Activated CD4-positive, alpha-beta T cell treated with anti-CD3 and anti-CD28 coated beads, Interleukin-2, amount 10 ng/mL, durations not matched to agents 24 days and 14 days (primary cell): ENCODE data around the gene SPRING1. TPM values are rescaled to one million over a fixed set of nuclear protein-coding genes. Genes with fewer than 3 reads are reported as not detected.
"Not testable (repeated sequence)": the region's sequence is repeated elsewhere in the genome, so short reads cannot be mapped to it uniquely, and the experiment has no call there.

Experiments
- DNase-seq: peaks from one replicate; pipeline ENCODE4 v3.0.0; 2022
- H3K27ac Mint-ChIP-seq: one replicate; pipeline ENCODE4 v1.8.0; 2022; ENCODE audit warnings: mild to moderate bottlenecking, mixed read lengths
- H3K27me3 Mint-ChIP-seq: one replicate; pipeline ENCODE4 v1.8.0; 2022; ENCODE audit warnings: mixed read lengths
- H3K36me3 Mint-ChIP-seq: one replicate; pipeline ENCODE4 v1.8.0; 2022; ENCODE audit warnings: low read depth, mild to moderate bottlenecking, mixed read lengths
- H3K4me1 Mint-ChIP-seq: one replicate; pipeline ENCODE4 v1.8.0; 2021; ENCODE audit warnings: mixed read lengths
- H3K4me3 Mint-ChIP-seq: one replicate; pipeline ENCODE4 v1.8.0; 2022; ENCODE audit warnings: mild to moderate bottlenecking, moderate library complexity, mixed read lengths
- H3K9me3 Mint-ChIP-seq: one replicate; pipeline ENCODE4 v1.8.0; 2021; ENCODE audit warnings: mixed read lengths
- intact Hi-C: fragments of 100-400 bp; cut with micrococcal nuclease; formaldehyde crosslinking; loops from one replicate; pipeline ENCODE4 v1.15.1; 2023
- total RNA-seq: library from RNA; stranded (reverse); gene quantifications from 2 replicates; pipeline ENCODE4 v1.2.3, GENCODE V29; 2022

Gene SPRING1
- total RNA-seq, 1 donor from 2014 or later = 28.6 TPM

DNA sequence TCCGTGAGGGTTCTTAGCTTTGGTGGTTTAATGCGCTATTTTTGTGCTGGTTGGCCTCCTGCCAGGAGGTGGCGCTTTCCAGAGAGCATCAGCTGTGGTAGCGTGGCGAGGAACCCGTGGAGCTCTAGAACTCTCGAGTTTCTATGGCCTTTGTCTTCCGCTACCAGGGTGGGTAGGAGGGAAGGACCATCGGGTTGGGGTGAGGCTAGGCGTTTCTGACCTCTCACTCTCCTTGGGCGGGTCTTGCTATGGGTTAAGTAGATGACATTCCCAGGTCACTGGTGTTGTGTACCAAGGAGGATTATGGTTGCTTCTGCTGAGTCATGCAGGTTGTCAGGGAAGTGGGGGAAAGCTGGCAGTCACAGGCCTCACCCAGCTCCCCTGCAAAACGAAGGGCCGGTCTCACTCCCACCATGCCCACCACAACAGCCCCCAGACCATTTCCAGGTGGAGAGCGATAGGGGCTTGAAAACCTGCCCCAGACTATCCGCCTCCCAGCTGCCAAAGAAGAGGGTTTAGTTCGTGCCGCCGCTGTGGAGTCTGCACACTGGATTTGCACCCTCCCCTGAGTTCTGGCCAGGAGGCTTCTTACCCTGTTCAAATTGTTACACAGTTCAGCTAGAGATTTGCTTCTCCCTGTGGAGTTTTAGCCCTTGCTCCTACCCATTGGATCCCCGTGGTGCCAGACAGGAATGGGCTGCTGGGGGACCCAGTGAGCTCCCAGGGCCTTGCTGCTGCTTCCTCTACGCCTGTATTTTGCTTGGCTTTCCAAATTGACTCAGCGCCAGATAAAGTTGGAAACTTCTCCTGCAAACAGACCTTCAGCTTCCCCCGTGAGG is 22.1 kb upstream of the SPRING1 start:
- peak overlapping the region; percentile 21 for H3K27ac Mint-ChIP-seq
- intact Hi-C loops = no loop called here

DNA sequence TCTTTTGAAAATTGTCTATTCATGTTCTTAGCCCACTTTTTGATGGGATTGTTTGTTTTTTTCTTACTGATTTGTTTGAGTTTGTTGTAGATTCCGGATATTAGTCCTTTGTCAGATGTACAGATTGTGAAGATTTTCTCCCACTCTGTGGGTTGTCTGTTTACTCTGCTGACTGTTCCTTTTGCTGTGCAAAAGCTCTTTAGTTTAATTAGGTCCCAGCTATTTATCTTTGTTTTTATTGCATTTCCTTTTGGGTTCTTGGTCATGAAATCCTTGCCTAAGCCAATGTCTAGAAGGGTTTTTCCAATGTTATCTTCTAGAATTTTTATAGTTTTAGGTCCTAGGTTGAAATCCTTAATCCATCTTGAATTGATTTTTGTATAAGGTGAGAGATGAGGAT is 16.9 kb upstream of the SPRING1 start:
- Mint-ChIP-seq H3K4me1 (peaks cover 16% of the 10 kb centered on the region), H3K36me3 (peaks cover 14% of the 10 kb centered on the region)
- H3K27ac Mint-ChIP-seq, H3K9me3 Mint-ChIP-seq, intact Hi-C loops, H3K27me3 Mint-ChIP-seq, H3K4me3 Mint-ChIP-seq, DNase-seq: not testable (repeated sequence)

More for the DNA sequence above, 22.1 kb upstream of the SPRING1 start:
- Mint-ChIP-seq H3K27me3 (no peaks in the 10 kb centered on the region), H3K9me3 (peaks cover 7% of the 10 kb centered on the region), H3K4me3 (peak overlapping the region; percentile 68), H3K4me1 (peaks cover 12% of the 10 kb centered on the region), H3K36me3 (peaks cover 11% of the 10 kb centered on the region)
- DNase-seq = peak; percentile 76

DNA sequence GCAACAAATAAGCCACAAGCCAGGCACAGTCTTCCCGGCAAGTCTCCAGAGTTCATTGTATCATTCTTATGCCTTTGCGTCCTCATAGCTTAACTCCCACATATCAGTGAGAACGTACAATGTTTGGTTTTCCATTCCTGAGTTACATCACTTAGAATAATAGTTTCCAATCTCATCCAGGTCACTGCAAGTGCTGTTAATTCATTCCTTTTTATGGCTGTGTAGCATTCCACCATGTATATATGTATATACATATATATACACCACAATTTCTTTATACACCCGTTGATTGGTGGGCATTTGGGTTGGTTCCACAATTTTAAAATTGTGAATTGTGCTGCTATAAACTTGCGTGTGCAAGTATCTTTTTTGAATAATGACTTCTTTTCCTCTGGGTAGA is 16.2 kb upstream of the SPRING1 start:
- H3K9me3 Mint-ChIP-seq, H3K27ac Mint-ChIP-seq, H3K4me3 Mint-ChIP-seq, DNase-seq, H3K27me3 Mint-ChIP-seq, intact Hi-C loops: not testable (repeated sequence)
- H3K36me3 Mint-ChIP-seq = peaks cover 14% of the 10 kb centered on the region
- peaks cover 16% of the 10 kb centered on the region for H3K4me1 Mint-ChIP-seq

DNA sequence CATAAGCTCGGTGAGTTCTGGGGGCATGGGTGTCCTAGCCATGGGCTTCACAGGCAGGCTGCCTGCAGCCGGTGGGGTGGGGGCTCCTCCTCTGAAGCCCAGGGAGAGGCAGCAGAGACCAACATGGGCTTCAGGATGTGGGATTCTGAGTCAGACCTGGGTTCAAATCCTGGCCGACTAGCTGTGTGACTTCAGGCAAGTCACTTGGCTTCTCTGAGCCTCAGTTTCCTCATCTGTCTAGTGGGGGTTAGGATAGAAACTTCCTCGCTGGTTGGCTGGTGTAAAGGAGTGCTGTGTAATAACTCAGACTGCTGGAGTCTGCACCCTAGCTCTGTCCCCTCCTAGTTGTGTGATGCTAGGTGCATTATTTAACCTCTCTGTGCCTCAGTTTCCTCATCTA is 12.4 kb upstream of the SPRING1 start:
- Mint-ChIP-seq H3K4me3 (no peak overlapping the region), H3K36me3 (peaks cover 6% of the 10 kb centered on the region), H3K4me1 (peaks cover 3% of the 10 kb centered on the region), H3K9me3 (no peaks in the 10 kb centered on the region), H3K27me3 (no peaks in the 10 kb centered on the region), H3K27ac (no peak overlapping the region)
- intact Hi-C loops = no loop called here
- no peak for DNase-seq

DNA sequence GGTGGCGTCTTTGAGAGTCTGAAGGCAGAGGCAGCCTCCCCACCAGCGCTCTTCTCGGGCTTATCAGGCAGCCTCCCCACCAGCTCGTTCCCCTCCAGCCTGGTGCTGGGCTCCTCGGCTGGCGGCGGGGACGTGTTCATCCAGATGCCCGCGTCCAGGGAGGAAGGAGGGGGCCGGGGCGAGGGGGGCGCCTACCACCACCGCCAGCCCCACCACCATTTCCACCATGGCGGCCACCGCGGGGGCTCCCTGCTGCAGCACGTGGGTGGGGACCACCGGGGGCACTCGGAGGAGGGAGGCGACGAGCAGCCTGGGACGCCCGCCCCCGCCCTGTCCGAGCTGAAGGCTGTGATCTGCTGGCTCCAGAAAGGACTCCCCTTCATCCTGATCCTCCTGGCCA is 12.0 kb upstream of the SPRING1 start:
- intact Hi-C loops = no loop called here
- H3K27ac Mint-ChIP-seq = no peak overlapping the region
- H3K4me3 Mint-ChIP-seq = no peak overlapping the region
- peaks cover 6% of the 10 kb centered on the region for H3K36me3 Mint-ChIP-seq
- H3K9me3 Mint-ChIP-seq = no peaks in the 10 kb centered on the region
- H3K4me1 Mint-ChIP-seq = peaks cover 3% of the 10 kb centered on the region
- no peaks in the 10 kb centered on the region for H3K27me3 Mint-ChIP-seq
- no peak for DNase-seq

DNA sequence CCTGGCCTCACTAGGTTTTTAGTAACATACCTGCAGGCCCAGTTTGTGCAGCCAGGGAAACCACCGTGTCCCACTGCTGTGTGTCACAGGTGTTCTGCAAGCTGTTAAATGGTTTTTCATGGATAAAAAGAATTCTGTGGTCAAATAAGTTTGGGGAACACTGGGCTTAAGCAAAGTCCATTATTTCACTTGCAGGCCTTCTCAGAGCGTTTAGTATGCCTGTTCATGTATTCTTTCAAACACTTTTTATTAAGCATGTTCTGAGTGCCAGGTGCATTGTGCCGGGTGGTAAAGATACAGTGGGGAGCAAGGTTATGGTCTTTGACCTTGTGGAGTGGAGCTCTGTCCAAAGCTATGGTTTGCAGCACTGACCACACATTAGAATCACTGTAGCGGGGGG is 7.7 kb upstream of the SPRING1 start:
- H3K4me1 Mint-ChIP-seq = no peaks in the 10 kb centered on the region
- no peak overlapping the region for H3K4me3 Mint-ChIP-seq
- no peaks in the 10 kb centered on the region for H3K9me3 Mint-ChIP-seq
- H3K27ac Mint-ChIP-seq = no peak overlapping the region
- intact Hi-C loops = no loop called here
- no peak for DNase-seq
- no peaks in the 10 kb centered on the region for H3K27me3 Mint-ChIP-seq
- no peaks in the 10 kb centered on the region for H3K36me3 Mint-ChIP-seq

DNA sequence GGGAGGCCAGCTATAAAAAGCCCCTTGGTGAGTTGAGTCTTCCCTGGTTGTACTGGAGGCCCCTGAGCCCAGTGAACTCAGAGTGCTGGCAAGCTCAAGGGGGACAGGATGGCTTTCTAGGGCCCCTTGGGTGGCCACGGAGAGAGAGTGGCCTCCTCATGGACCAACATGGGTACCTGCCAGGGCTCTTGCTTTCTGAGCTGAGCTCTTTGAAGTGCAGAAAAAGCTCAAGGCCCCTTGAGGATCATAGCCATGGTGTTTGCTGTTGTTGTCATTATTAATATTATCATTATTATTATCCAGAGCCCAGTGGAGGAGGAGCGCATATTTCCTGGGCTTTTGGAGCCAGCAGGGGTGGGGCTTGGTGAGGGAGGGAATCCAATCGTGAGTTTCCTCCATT is 6.9 kb upstream of the SPRING1 start:
- Mint-ChIP-seq H3K4me3 (no peak overlapping the region), H3K9me3 (no peaks in the 10 kb centered on the region), H3K27ac (no peak overlapping the region), H3K36me3 (no peaks in the 10 kb centered on the region), H3K27me3 (no peaks in the 10 kb centered on the region), H3K4me1 (no peaks in the 10 kb centered on the region)
- no peak for DNase-seq
- intact Hi-C loops = no loop called here

DNA sequence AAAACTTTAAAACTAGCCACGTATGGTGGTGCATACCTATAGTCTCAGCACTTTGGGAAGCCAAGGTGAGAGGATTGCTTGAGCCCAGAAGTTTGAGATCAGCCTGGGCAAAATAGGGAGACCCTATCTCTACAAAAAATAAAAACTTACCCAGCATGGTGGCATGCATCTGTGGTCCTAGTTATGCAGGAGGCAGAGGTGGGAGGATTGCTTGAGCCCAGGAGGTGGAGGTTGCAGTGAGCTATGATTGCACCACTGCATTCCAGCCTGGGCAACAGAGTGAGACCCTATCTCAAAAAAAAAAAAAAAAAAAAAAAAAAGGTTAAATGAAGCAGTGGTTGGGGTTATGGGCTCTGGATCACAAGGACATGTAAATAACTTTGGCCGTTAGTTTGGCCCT is 4.9 kb upstream of the SPRING1 start:
- DNase-seq, H3K4me1 Mint-ChIP-seq, H3K36me3 Mint-ChIP-seq, H3K4me3 Mint-ChIP-seq, H3K9me3 Mint-ChIP-seq, intact Hi-C loops, H3K27ac Mint-ChIP-seq, H3K27me3 Mint-ChIP-seq: not testable (repeated sequence)

DNA sequence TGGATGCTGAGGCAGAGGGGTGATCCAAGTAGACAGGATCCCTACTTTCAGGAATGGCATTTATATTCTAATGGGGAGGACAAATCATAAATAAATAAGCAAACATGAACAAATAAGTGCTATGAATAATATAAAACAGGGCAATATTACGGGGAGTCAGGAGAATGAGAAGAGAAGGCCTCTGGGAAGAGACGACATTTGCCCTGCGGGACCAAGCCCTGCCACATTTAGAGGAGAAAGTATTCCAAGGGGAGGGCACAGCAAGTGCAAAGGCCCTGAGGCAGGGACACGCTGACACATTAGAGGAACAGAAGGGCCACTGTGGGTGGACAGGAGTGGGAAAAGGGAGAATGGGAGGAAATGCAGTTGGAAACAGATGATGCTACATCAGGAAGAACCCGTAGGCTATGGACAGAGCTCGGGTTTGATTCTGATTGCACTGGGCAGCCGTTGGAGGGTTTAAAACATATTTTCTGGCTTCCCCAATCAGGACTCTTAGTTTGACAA is 1.6 kb upstream of the SPRING1 start:
- no peak for DNase-seq
- Mint-ChIP-seq H3K9me3 (no peaks in the 10 kb centered on the region), H3K4me3 (no peak overlapping the region), H3K27me3 (no peaks in the 10 kb centered on the region), H3K27ac (no peak overlapping the region), H3K4me1 (peaks cover 13% of the 10 kb centered on the region), H3K36me3 (peaks cover 13% of the 10 kb centered on the region)
- intact Hi-C loops = loop anchor here (2.0 to 5.0 kb wide), 4 partner anchors 223 to 463 kb away; partner anchors contain the start of genes FBXO21, MED13L and TESC

DNA sequence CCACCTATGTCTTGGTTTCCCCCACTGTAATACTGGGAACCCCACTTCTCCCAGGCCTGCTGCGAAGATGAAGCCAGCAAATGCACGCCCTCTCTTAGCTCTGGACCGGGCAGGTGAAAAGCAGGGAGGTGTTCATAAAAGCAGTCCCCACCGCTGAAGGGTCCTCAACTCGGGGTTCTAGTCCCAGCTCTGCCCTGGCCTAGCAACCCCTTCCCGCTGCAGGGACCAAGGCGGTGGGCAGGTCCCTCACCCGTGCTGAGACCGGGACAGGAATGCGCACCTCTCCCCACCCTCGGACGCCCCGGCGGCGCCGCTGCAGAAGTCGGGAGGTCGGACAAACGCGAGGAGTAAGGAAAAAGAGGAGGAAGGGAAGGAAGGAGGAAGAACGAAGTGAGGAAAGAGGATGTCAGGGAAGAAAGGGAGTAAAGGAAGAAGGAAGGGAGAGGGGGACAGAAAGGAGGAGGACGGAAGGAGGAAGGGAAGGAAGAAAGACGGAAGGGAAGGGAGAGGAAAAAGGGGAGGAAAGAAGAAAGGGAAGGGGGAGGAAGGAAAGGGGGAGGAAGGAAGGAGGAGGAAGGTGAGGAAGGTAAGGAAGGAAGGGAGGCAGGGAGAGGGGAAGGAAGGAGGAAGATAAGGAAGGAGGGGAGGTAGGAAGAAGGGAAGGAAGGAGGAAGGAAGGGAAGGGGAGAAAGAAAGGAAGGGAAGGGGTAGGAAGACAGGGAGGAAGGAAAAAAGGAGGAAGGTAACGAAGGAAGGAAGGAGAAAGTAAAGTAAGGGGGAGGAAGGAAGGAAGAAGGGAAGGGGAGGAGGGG is 701 bp downstream of the SPRING1 start:
- intact Hi-C loops = loop anchor here (5.0 kb wide), 2 partner anchors 225 to 360 kb away; partner anchors contain the start of gene TESC
- H3K4me1 Mint-ChIP-seq = peaks cover 13% of the 10 kb centered on the region
- no peaks in the 10 kb centered on the region for H3K27me3 Mint-ChIP-seq
- peak overlapping the region; percentile 87 for H3K4me3 Mint-ChIP-seq
- H3K27ac Mint-ChIP-seq = peak overlapping the region; percentile 89
- DNase-seq = peak; percentile 69
- H3K36me3 Mint-ChIP-seq = peaks cover 22% of the 10 kb centered on the region
- no peaks in the 10 kb centered on the region for H3K9me3 Mint-ChIP-seq

DNA sequence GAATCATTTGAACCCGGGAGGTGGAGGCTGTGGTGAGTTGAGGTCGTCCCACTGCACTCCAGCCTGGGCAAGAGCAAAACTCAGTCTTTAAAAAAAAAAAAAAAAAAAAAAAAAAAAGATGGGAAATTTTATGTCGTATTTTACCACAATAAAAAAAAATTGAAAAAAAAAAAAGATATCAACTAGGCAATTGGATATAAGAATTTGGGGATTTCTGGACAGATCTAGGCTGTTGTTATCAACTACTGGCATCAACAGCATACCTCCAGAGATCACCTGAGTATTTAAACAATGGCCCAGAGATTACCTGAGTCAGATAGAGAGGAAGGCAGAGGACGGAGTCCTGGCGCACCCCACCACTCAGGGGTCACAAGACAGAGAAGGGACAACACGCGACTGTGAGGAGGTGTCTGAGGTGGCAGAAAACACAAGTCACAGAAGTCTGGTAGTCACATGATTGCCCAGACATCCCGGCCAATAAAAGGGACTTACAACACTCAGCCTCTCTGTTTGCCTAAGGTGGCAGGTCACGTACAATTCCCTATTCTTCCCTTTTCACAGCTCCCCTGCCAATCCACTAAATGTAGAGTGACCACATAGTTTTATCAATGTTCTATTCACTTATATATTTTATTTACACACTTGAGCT is 1.8 kb downstream of the SPRING1 start:
- H3K27me3 Mint-ChIP-seq = no peaks in the 10 kb centered on the region
- H3K9me3 Mint-ChIP-seq = no peaks in the 10 kb centered on the region
- H3K4me3 Mint-ChIP-seq = peak overlapping the region; percentile 87
- peaks cover 22% of the 10 kb centered on the region for H3K36me3 Mint-ChIP-seq
- H3K27ac Mint-ChIP-seq = no peak overlapping the region
- DNase-seq = no peak
- intact Hi-C loops = loop anchor here (5.0 kb wide), 2 partner anchors 226 to 361 kb away; partner anchors contain the start of gene TESC
- peaks cover 15% of the 10 kb centered on the region for H3K4me1 Mint-ChIP-seq

DNA sequence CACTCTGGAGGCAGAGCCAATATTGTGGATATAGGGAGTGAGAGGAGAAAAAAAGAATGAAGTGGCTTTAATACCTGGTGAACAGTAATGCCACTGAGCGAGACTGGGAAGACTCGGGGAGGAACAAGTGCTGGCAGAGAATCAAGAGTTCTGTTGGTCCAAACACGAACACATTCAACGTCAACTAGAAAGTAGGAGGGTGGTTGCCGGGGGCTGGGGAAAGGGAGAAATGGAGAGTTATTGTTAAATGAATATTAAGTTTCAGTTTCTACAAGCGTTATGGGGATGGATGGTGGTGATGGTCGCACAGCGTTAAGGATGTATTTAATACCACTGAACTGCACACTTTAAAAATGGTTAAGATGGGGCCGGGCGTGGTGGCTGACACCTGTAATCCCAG is 2.8 kb downstream of the SPRING1 start:
- peaks cover 22% of the 10 kb centered on the region for H3K36me3 Mint-ChIP-seq
- peaks cover 15% of the 10 kb centered on the region for H3K4me1 Mint-ChIP-seq
- no peaks in the 10 kb centered on the region for H3K9me3 Mint-ChIP-seq
- intact Hi-C loops = loop anchor here (5.0 kb wide), 2 partner anchors 227 to 362 kb away; partner anchors contain the start of gene TESC
- no peak overlapping the region for H3K27ac Mint-ChIP-seq
- no peak for DNase-seq
- H3K4me3 Mint-ChIP-seq = peak overlapping the region; percentile 1
- no peaks in the 10 kb centered on the region for H3K27me3 Mint-ChIP-seq

DNA sequence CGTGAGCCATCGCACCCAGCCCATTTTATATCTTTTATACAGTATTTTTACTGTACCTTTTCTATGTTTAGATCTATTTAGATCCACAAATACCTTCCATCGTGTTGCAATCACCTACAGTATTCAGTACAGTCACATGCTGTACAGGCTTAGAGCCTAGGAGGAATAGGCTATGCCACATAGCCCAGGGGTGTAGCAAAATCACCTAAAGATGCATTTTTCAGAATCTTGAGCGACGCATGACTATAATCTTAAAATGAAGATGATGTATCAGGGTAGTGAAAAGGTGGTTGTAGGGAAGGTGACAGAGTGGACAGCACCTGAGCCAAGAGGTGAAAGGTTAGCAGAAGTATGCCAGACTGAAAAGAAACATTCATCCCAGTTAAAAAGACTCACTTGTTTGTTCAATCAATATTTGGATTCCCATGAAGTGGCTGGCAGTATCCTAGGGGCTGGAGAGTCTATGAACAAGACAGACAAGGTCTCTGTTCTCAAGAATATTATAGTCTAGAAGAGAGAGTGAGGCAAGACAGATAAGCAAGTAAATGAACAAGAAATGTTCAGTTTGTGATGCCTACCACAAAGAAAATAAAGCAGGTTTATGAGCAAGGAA is 3.6 kb downstream of the SPRING1 start:
- Mint-ChIP-seq H3K27ac (no peak overlapping the region), H3K9me3 (no peaks in the 10 kb centered on the region), H3K4me1 (peaks cover 15% of the 10 kb centered on the region), H3K4me3 (no peak overlapping the region), H3K36me3 (peaks cover 22% of the 10 kb centered on the region), H3K27me3 (no peaks in the 10 kb centered on the region)
- intact Hi-C loops = no loop called here
- no peak for DNase-seq
